PC-3 (cell line): ENCODE data around the gene DST.

Experiments
- EZH2 ChIP-seq: fragments of 300-600 bp; sonication (generic); IDR thresholded peaks from one replicate; pipeline ENCODE4 v1.6.1; 2017; ENCODE audit warnings: antibody characterized with exemption, mild to moderate bottlenecking, low read length; ENCODE audit not compliant: unreplicated experiment
- TF ChIP-seq, protein P1 (sequence below): fragments of 300-600 bp; sonication (generic); conservative IDR thresholded peaks from 2 replicates; pipeline ENCODE4 v1.5.1; 2017; ENCODE audit warnings: antibody characterized with exemption, low read depth, mild to moderate bottlenecking, low read length

DNA sequence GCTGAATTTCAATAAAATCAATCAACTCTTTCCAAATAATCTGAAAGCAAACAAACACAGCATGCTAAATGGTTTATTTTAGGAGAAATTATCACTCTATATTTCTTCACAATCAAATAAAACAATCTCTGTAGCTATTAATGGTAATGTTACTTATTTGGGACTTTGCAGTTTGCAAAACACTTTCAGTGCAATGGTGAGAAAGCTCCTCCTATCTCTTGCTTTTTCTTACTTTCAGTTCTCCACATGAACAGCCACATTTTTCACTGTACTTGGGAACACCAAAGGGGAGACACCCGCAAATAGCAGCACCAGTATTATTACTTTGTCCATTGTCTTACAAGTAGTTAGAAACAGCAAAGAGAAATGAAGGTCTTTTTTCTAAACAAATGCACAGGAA lies 92.4 kb downstream of the DST start:
- TF ChIP-seq, protein P1, sequence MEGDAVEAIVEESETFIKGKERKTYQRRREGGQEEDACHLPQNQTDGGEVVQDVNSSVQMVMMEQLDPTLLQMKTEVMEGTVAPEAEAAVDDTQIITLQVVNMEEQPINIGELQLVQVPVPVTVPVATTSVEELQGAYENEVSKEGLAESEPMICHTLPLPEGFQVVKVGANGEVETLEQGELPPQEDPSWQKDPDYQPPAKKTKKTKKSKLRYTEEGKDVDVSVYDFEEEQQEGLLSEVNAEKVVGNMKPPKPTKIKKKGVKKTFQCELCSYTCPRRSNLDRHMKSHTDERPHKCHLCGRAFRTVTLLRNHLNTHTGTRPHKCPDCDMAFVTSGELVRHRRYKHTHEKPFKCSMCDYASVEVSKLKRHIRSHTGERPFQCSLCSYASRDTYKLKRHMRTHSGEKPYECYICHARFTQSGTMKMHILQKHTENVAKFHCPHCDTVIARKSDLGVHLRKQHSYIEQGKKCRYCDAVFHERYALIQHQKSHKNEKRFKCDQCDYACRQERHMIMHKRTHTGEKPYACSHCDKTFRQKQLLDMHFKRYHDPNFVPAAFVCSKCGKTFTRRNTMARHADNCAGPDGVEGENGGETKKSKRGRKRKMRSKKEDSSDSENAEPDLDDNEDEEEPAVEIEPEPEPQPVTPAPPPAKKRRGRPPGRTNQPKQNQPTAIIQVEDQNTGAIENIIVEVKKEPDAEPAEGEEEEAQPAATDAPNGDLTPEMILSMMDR = no peak
- no peak for TF ChIP-seq EZH2
